ENCODE results near the gene ADNP2.

Gene ADNP2

GRCh38 chr18:80175451-80176204 is 66.6 kb downstream of the ADNP2 start:
- no peak for TF ChIP-seq CTCF (conservative IDR thresholded peaks at IDR 0.05; ENCODE audit: low read depth, low read length)
- H3K4me3 ChIP-seq (ENCODE audit: low read length) = no peak overlapping the region
- DNase-seq (ENCODE audit: low read depth) = no peak

- no peak for DNase-seq (ENCODE audit: low read depth)
- H3K4me3 ChIP-seq (ENCODE audit: low read length) = no peak overlapping the region
- TF ChIP-seq CTCF (conservative IDR thresholded peaks at IDR 0.05; ENCODE audit: low read depth, low read length) = no peak
These were observed 67.4 kb downstream of the ADNP2 start for GRCh38 chr18:80176334-80177073.

GRCh38 chr18:80177128-80177527 is 68.1 kb downstream of the ADNP2 start:
- no peak for DNase-seq (ENCODE audit: low read depth)
- no peak overlapping the region for H3K4me3 ChIP-seq (ENCODE audit: low read length)
- no peak for TF ChIP-seq CTCF (conservative IDR thresholded peaks at IDR 0.05; ENCODE audit: low read depth, low read length)

- DNase-seq (ENCODE audit: low read depth) = no peak
- no peak for TF ChIP-seq CTCF (conservative IDR thresholded peaks at IDR 0.05; ENCODE audit: low read depth, low read length)
- no peak overlapping the region for H3K4me3 ChIP-seq (ENCODE audit: low read length)
These were observed 70.1 kb downstream of the ADNP2 start for GRCh38 chr18:80178935-80179818.

- H3K4me3 ChIP-seq (ENCODE audit: low read length) = no peak overlapping the region
- TF ChIP-seq CTCF (conservative IDR thresholded peaks at IDR 0.05; ENCODE audit: low read depth, low read length) = no peak
- no peak for DNase-seq (ENCODE audit: low read depth)
These were observed 70.9 kb downstream of the ADNP2 start for GRCh38 chr18:80179857-80180558.

- DNase-seq (ENCODE audit: low read depth) = no peak
- no peak for TF ChIP-seq CTCF (conservative IDR thresholded peaks at IDR 0.05; ENCODE audit: low read depth, low read length)
- no peak overlapping the region for H3K4me3 ChIP-seq (ENCODE audit: low read length)
These were observed 71.9 kb downstream of the ADNP2 start for GRCh38 chr18:80180778-80181564.
